ENCODE data around the gene GLP2R.

GLP2R gene

DNA sequence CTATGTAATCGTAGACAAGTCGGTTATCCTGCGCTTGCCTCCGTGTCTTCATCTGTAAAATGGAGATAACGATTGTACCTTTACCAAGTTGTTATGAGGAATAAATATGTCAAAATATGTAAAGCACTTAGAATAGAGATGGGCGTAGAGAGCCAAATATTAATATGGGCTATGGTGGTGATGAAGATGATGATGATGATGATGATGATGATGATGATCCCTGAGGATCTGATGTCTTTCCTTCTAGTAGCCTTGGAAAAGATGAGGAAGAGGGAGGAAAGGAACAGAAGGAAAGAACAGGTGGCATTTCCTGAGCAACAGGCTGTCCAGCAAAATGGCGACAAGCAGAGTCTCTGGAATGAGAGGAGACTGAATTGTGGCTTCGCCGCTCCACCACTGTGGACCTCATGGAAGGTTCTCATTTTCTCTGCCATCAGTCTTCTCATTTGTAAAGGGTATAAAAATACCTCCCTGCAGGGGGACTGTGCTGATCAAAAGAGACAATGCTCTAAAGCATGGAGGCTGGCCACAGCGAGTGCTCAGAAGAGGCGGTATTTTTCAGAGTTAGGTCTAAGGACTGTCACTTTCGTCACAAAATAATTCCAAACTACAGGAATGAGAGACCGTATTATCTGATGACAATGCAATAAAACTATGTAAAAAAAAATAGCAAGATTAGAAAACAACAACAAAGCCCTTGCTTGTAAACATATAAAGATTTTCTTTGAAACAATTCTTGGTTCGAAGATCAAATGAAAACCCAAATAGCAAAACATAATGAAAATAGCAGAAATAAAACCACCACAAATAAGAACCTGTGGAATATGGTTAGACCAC is 96.5 kb downstream of the GLP2R start:
- H3K36me3 ChIP-seq (ENCODE audit: control insufficient read depth in 2 of 2, insufficient read depth in 1 of 2, low read length in 2 of 2): no peaks in the 10 kb centered on the region
- no peak overlapping the region for H3K27ac ChIP-seq (ENCODE audit: extremely low read depth, low read depth, low read length)
- no peak overlapping the region for H3K4me3 ChIP-seq (ENCODE audit: low read depth, low read length)
- POLR2A ChIA-PET: no interaction called here
- TF ChIP-seq SCRT2 (tag by site-specific recombination; IDR thresholded peaks at IDR 0.05) (0 out of 2 replicates have a peak, but pooled peaks have one; percentile 41), ZNF114 (tag by site-specific recombination; IDR thresholded peaks at IDR 0.05) (no peak), ZBTB7A (tag by site-specific recombination; IDR thresholded peaks at IDR 0.05; ENCODE audit: low read depth) (no peak), SCRT1 (tag by site-specific recombination; IDR thresholded peaks at IDR 0.05; ENCODE audit: borderline replicate concordance) (peak; percentile 31; the same call in 1 of the 2 replicates)
- TF ChIP-seq, protein P1, sequence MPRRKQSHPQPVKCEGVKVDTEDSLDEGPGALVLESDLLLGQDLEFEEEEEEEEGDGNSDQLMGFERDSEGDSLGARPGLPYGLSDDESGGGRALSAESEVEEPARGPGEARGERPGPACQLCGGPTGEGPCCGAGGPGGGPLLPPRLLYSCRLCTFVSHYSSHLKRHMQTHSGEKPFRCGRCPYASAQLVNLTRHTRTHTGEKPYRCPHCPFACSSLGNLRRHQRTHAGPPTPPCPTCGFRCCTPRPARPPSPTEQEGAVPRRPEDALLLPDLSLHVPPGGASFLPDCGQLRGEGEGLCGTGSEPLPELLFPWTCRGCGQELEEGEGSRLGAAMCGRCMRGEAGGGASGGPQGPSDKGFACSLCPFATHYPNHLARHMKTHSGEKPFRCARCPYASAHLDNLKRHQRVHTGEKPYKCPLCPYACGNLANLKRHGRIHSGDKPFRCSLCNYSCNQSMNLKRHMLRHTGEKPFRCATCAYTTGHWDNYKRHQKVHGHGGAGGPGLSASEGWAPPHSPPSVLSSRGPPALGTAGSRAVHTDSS (tag by site-specific recombination; IDR thresholded peaks at IDR 0.05): peak; percentile 85
- CTCF ChIA-PET: interaction anchor here (0.7 to 2.3 kb wide), 7 partner anchors 8 to 692 kb away, joined by 3 to 6 read pairs (median 3); no protein-coding TSS in a partner anchor
- H3K9me3 ChIP-seq (ENCODE audit: control insufficient read depth, insufficient read depth, low read depth, low read length): no peaks in the 10 kb centered on the region
- no peaks in the 10 kb centered on the region for H3K4me1 ChIP-seq (ENCODE audit: control insufficient read depth, insufficient read depth, low read length)

DNA sequence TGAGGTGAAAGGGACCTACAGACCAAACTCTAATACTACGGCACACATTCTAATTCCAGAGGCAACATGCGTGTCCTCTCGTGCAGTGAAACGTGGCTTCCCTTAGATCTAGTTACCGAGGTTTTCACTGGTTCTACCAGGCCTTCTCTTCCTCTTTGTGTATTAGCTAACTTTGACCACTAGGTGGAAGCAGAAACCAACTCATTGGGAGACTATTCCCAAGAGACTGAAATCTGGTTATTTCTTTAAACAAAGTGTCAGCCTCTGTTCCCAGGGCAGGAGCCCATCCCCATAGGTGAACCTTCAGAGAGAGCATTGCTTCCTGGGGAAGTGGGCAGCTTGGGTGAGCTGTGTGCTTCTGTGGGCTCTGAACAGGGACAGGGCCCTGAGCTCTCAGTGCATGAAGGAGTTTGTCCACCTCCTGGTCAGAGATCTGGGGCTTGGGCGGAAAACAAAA is 99.0 kb downstream of the GLP2R start:
- POLR2A ChIA-PET: no interaction called here
- no peaks in the 10 kb centered on the region for H3K9me3 ChIP-seq (ENCODE audit: control insufficient read depth, insufficient read depth, low read depth, low read length)
- CTCF ChIA-PET: interaction anchor here (0.5 to 10.4 kb wide), 31 partner anchors 10 to 810 kb away, joined by 3 to 95 read pairs (median 3); partner anchors contain the start of gene RCVRN
- no peak for TF ChIP-seq KLF16 (tag by site-specific recombination; IDR thresholded peaks at IDR 0.05)
- TF ChIP-seq HOXA7 (CRISPR knock-in tag; IDR thresholded peaks at IDR 0.05; ENCODE audit: borderline replicate concordance): no peak
- TF ChIP-seq, protein P2, sequence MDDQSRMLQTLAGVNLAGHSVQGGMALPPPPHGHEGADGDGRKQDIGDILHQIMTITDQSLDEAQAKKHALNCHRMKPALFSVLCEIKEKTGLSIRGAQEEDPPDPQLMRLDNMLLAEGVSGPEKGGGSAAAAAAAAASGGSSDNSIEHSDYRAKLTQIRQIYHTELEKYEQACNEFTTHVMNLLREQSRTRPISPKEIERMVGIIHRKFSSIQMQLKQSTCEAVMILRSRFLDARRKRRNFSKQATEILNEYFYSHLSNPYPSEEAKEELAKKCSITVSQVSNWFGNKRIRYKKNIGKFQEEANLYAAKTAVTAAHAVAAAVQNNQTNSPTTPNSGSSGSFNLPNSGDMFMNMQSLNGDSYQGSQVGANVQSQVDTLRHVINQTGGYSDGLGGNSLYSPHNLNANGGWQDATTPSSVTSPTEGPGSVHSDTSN (CRISPR knock-in tag; IDR thresholded peaks at IDR 0.05): no peak
- TF ChIP-seq TCF7L2 (IDR thresholded peaks at IDR 0.05; ENCODE audit: borderline replicate concordance, low read depth, low read length): peak; percentile 36; the same call in 1 of the 2 replicates
- no peak for TF ChIP-seq ZNF473 (tag by site-specific recombination; IDR thresholded peaks at IDR 0.05)
- TF ChIP-seq, protein P1 (tag by site-specific recombination; IDR thresholded peaks at IDR 0.05): no peak
- no peak for TF ChIP-seq SP3 (tag by site-specific recombination; IDR thresholded peaks at IDR 0.05)
- no peak for TF ChIP-seq ZNF791 (tag by site-specific recombination; IDR thresholded peaks at IDR 0.05)
- peak; percentile 55 for TF ChIP-seq PRDM1 (tag by site-specific recombination; IDR thresholded peaks at IDR 0.05)
- TF ChIP-seq, protein P3, sequence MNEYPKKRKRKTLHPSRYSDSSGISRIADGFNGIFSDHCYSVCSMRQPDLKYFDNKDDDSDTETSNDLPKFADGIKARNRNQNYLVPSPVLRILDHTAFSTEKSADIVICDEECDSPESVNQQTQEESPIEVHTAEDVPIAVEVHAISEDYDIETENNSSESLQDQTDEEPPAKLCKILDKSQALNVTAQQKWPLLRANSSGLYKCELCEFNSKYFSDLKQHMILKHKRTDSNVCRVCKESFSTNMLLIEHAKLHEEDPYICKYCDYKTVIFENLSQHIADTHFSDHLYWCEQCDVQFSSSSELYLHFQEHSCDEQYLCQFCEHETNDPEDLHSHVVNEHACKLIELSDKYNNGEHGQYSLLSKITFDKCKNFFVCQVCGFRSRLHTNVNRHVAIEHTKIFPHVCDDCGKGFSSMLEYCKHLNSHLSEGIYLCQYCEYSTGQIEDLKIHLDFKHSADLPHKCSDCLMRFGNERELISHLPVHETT (tag by site-specific recombination; IDR thresholded peaks at IDR 0.05): no peak
- peak; percentile 76 for TF ChIP-seq GFI1B (tag by site-specific recombination; IDR thresholded peaks at IDR 0.05)
- no peak for TF ChIP-seq ZNF571 (tag by site-specific recombination; IDR thresholded peaks at IDR 0.05)
- TF ChIP-seq ZNF354C (tag by site-specific recombination; IDR thresholded peaks at IDR 0.05; ENCODE audit: borderline replicate concordance, low read depth): no peak
- no peak for TF ChIP-seq ZNF335 (tag by site-specific recombination; conservative IDR thresholded peaks at IDR 0.05)
- TF ChIP-seq, protein P4, sequence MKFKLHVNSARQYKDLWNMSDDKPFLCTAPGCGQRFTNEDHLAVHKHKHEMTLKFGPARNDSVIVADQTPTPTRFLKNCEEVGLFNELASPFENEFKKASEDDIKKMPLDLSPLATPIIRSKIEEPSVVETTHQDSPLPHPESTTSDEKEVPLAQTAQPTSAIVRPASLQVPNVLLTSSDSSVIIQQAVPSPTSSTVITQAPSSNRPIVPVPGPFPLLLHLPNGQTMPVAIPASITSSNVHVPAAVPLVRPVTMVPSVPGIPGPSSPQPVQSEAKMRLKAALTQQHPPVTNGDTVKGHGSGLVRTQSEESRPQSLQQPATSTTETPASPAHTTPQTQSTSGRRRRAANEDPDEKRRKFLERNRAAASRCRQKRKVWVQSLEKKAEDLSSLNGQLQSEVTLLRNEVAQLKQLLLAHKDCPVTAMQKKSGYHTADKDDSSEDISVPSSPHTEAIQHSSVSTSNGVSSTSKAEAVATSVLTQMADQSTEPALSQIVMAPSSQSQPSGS (tag by site-specific recombination; IDR thresholded peaks at IDR 0.05; ENCODE audit: low read depth): no peak
- TF ChIP-seq ZNF660 (tag by site-specific recombination; IDR thresholded peaks at IDR 0.05): 0 out of 2 replicates have a peak, but pooled peaks have one; percentile 76
- TF ChIP-seq SP7 (tag by site-specific recombination; IDR thresholded peaks at IDR 0.05): no peak
- TF ChIP-seq ZNF239 (tag by site-specific recombination; IDR thresholded peaks at IDR 0.05): no peak
- TF ChIP-seq ZNF146 (tag by site-specific recombination; IDR thresholded peaks at IDR 0.05): no peak
- TF ChIP-seq ZNF561 (tag by site-specific recombination; IDR thresholded peaks at IDR 0.05; ENCODE audit: borderline replicate concordance): no peak
- no peak for TF ChIP-seq ZSCAN23 (tag by site-specific recombination; IDR thresholded peaks at IDR 0.05)
- TF ChIP-seq ZNF777 (tag by site-specific recombination; IDR thresholded peaks at IDR 0.05; ENCODE audit: borderline replicate concordance): no peak

More for the DNA sequence above, 99.0 kb downstream of the GLP2R start:
- Histone ChIP-seq H3K4me1 (ENCODE audit: control insufficient read depth, insufficient read depth, low read length) (peaks cover 6% of the 10 kb centered on the region; the same call in 1 of the 2 replicates), H3K4me3 (ENCODE audit: low read depth, low read length) (no peak overlapping the region), H3K27ac (ENCODE audit: extremely low read depth, low read depth, low read length) (no peak overlapping the region), H3K36me3 (ENCODE audit: control insufficient read depth in 2 of 2, insufficient read depth in 1 of 2, low read length in 2 of 2) (no peaks in the 10 kb centered on the region)
